Urothelium cell line (cell line): ENCODE measurements around the gene PCBP2.
A peak's percentile ranks its signal among the peaks of the same experiment; 100 is the strongest.

Experiments
- DNase-seq: peaks from one replicate; pipeline ENCODE4 v3.0.0; 2011; ENCODE audit warnings: low spot score, mixed read lengths
- FAIRE-seq: peaks from 2 replicates; lab custom pipeline; 2011; peaks lifted over from hg19 to GRCh38; lab: Jason Lieb, UNC

The PCBP2 gene

DNA sequence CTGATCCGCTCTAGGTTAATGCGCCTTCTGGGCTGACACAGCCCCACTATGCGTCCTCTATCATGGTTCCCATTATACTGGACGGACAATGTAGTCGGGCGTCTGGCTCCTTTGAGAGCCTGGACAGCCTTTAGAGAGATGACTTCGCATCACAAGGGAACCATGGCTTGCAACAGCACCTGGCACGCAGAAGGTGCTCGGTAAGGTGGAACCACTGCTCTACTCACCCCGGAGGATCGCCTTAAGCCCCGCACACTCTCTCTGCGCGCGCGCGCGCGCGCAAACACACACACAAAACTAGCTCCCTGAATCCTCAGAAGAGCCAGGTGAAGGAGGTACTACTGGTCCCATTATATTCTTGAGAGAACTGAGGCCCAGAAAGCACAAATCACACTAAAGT is 40.3 kb downstream of the PCBP2 start:
- no peak for DNase-seq
- FAIRE-seq, result no peak

DNA sequence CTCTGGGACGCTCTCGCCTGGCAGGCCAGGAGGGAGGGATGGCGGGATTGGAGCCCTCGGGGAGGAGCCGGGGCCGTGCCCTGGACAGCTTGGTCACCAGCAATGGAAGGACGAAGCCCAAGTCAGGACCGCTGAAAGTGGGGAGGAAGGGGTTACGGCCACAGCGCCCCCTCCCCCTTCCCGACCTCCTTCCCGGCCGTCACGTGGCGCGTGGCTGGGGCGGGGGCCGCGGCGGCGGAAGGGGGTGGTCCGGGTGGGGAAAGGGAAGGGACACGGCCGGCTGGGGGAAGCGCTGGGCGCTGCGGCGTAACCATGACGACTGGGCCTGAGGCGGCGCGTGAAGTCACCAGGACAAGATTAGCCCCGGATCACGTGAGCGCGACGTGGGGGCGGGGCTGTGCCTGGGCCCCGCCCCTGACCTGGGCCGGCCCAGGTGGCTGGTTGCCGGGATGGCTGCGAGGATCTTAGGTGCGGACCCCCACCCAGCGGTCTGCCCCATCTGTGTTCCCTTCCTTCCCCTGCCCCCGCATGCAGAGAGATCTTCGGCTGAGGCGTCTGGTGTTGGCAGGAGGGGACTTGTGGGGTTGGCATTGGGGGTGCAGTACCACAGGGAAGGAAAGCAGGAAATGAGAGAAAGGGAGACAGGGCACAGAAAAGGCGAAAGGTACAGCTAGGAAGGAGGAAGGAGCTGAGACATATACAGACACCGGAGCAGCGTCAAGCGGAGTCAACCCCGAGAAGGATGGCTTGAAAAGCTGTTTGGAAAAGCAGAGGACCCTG is 41.1 kb downstream of the PCBP2 start:
- DNase-seq (peak; percentile 94), FAIRE-seq (peak; percentile 63)

DNA sequence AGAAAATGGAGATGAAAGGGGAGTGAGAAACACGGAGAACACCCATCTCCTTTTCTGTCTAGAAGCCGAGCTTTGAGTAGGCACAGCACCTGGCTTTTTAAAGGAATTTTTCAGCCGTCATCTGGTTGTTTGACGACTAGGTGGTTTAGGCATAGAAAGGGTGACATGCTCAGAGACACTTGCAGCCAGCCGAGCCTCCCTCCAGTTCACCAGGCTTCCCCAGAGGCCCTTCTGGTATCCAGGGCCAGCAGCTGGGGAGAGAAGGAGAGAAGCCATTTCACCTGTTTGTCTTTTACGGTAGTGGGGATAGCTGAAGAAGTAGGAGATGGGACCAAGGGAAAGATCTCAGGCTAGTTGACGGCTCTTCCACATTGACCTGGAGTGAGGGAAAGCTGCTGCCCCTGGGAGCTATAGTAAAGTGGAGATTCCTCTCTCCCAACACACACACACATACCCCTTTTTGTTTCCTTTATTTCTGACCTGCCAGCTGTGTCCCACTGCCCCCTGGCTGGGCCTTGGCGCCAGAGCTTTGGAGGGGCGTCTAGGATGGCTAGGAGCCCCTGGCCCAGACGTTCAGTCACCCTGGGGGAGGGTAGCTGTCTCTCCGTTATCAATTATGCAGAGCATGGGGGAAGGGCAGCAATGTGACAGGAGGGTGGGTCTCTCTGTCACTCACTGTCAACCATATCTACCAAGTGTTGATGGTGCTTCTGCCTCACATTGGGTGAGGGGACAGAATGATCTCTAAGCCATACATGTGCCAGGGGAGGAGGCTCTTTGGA is 41.9 kb downstream of the PCBP2 start:
- FAIRE-seq (no peak), DNase-seq (no peak)

GRCh38 chr12:53495903-53496751 is 44.2 kb downstream of the PCBP2 start:
- DNase-seq, result no peak
- no peak for FAIRE-seq

DNA sequence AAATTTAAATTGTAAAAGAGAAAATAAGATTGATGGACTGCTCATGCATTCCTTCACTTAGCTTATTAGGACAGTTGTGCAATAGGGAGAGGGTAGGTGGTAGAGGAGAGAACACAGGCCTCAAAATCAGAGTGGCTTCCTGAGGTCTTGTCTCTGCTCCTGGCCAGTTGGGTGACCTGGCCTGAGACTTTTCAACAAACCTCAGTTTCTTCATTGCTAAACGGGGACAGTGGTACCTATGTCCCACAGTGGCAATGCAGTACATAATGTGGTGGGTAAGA is 44.8 kb downstream of the PCBP2 start:
- DNase-seq (no peak), FAIRE-seq (no peak)

- no peak for FAIRE-seq
- no peak for DNase-seq
Observed at GRCh38 chr12:53497461-53497860, 45.6 kb downstream of the PCBP2 start.

DNA sequence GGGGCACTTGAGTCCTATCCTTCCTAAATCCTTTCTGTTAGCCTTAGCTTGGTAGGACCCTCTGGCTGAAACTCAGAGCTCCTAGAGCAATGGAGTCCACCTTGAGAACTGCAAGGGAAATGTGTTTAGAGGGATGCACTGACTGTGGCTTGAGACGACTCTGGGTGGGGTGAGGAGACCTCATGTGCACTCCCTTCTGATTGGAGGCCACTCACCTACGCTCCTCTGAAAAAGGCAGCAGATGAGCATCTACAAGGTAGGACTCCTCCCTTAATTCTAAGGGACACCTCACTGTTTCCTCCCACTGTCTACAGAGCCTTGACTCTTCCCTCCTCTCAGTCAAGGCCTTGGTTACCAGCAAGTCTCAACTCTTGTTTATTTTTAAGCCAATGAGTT is 46.3 kb downstream of the PCBP2 start:
- FAIRE-seq (no peak), DNase-seq (no peak)

DNA sequence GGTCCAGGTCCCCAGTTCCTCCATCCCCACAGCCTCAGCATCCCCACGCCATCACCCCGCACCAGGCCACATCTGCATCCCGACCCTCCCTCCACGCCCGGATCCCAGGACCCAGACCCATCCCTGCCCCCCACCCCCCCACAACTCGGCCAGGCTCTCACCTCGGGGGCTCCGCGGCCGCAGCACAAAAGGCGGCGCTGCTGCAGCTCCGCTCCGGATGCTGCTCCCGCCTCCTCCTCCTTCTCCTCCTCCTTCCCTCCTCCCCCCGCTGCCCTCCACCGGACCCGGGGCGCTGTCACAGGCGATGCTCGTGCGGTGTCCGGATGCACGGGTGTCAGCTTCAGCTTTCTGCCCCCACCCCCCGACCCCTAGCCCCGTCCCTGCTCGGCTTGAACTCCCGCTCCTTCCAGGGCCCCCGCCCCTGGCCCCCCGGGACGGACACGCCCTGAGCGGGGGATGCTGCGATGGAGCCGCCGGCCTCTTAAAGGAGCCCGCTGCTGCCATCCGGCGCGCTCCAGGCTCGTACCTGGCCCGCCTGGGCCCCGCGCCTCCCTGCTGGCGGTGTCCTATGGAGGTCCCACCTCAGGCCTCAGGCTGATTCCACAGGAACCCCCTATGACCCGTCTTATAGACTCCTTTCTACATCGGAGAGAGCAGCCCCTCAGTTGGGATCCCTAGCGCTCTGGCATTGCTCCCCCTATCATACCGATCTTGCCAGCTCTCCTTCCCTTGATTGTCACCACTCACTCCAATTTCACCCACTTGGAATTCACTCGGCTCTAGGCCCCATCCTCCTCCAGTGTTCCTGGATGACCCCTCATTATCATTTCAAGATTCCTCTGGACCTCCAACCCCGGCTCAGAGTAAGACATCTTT is 47.6 kb downstream of the PCBP2 start, which contains the start of gene MAP3K12:
TSS of gene MAP3K12 (minus strand) at position 193 of the 876 bp plus-strand sequence. CDS start 12,067 bp downstream, outside the sequence.
- FAIRE-seq, result no peak

DNA sequence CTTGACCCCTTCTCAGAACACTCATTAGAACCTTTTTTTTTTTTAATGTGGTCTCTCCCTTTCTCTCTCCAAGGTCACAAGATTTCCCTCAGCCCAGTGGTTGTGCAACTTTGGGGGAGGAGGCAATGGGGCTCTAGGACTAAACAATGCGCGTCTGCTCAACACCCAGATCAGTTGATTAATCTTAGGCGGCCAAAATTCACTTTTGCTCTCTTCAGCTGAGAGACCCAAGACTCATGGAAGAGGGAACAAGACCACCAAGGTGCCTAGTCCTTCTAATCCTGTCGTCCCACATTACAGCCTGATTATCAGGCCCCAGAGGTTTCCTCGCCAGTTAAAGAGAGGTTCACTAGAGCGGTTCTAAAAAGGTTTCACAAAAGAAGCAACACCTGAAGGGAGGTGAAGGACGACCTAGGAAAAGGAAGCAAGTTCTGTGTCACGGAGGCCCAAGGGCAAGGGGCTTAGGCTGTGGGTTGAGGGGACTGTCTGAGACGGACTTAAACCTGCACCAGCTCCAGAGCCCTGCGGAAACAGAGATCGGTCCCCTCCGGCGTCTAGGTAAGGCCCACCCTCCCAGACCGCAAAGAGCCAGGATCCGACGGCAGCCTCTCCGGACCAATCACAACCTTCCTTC is 48.4 kb downstream of the PCBP2 start:
- no peak for DNase-seq
- no peak for FAIRE-seq

More for the DNA sequence above, 47.6 kb downstream of the PCBP2 start, which contains the start of gene MAP3K12:
- DNase-seq, result peak; percentile 72

- DNase-seq, result peak; percentile 96
- peak; percentile 87 for FAIRE-seq
Observed at GRCh38 chr12:53500776-53501614, 49.1 kb downstream of the PCBP2 start, which contains the start of gene TARBP2. Gene TARBP2, plus strand, starts transcription at chr12:53501283. Its CDS starts 126 bp downstream, at chr12:53501409.

DNA sequence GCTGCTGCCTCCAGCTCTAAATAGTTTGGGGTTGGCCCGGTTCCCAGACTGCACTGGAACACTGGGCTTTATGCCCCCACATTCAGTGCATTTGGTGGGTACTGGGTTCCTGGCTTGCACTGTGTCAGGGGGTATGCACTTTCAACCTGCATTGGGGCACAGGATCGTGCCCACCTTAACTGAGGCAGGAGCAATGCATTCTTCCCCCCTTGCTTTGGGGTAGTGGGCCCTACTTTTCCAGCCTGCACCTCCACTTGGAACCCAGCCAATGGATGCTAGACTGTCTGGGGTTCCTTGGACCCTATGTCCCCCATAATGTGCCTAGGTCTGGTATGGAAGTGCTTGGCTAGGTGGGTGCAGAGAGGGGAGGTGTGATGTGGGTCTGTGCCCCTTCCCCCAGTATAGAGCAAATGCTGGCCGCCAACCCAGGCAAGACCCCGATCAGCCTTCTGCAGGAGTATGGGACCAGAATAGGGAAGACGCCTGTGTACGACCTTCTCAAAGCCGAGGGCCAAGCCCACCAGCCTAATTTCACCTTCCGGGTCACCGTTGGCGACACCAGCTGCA is 49.8 kb downstream of the PCBP2 start:
- DNase-seq (no peak), FAIRE-seq (no peak)

DNA sequence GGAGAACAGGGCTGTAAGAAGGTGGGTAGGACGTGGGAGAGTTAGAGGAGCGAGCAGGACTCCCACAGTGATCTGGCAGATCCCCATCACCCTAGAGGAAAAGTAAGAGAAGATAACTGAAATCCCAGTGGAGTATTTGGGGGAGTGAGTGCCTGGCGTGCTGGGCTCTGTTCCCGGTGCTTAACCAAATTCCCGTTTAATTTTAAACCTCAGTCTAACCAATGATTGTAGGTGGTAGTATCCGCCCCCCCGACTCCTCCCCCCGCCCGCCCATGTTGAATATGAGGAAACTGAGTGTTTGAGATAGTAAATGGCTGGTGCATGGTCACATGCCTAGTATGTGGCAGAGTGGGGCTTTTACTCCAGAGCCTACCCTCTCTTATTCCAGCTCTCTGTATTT is 50.4 kb downstream of the PCBP2 start:
- FAIRE-seq, result no peak
- DNase-seq, result no peak

GRCh38 chr12:53502983-53503728 is 51.3 kb downstream of the PCBP2 start:
- FAIRE-seq (no peak), DNase-seq (no peak)

GRCh38 chr12:53504004-53504920 is 52.4 kb downstream of the PCBP2 start:
- no peak for DNase-seq
- FAIRE-seq, result no peak

GRCh38 chr12:53505086-53505485 is 53.2 kb downstream of the PCBP2 start:
- FAIRE-seq (no peak), DNase-seq (no peak)

DNA sequence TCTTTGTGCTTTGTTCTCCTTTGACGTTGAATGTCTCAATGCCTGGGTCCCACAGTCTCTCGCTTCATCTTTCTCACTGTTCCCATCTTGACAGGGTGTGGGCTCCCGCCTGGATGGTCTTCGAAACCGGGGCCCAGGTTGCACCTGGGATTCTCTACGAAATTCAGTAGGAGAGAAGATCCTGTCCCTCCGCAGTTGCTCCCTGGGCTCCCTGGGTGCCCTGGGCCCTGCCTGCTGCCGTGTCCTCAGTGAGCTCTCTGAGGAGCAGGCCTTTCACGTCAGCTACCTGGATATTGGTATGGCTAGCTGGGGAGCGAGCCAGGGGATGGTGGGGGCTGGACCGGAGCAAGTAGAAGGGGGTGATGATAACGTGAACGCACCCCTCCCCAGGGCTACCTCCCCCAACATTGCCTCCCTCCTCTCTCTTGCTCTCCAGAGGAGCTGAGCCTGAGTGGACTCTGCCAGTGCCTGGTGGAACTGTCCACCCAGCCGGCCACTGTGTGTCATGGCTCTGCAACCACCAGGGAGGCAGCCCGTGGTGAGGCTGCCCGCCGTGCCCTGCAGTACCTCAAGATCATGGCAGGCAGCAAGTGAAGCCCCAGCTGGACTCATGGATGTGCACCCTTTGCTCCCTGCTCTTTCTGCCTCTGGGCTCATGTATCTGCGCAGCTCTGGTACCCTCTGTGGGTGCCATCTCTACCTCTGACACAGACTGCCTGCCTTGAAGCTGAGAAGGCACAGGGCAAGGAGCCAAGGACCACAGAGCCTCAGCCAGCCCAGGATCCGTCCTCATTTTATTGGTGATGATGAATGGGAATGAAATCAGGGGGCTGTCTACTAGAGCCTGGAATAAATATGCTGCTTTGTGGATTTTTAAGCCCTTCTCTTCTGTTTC is 53.9 kb downstream of the PCBP2 start:
- DNase-seq, result no peak
- FAIRE-seq, result no peak
